ENCODE measurements around the gene OPCML. TPM values are rescaled to one million over a fixed set of nuclear protein-coding genes. Genes with fewer than 3 reads are reported as not detected.
"Not testable (repeated sequence)": the region's sequence is repeated elsewhere in the genome, so short reads cannot be mapped to it uniquely, and the experiment has no call there.

OPCML gene
- total RNA-seq, 1 donor from 2014 or later, result not detected

DNA sequence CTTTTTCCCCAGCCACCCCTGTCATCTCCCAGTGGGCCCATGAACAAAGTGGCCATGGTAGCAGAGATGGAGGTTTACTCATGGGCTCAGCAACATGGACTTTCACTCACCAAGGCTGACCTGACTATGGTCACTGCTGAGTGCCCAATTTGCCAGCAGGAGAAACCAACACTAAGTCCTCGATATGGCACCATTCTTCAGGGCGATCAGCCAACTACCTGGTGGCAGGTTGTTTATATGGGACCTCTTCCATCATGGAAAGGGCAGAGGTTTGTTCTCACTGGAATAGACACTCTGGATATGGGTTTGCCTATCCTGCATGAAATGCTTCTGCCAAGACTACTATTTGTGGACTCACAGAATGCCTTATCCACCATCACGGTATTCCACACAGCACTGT, 1152.8 kb downstream of the OPCML start:
- DNase-seq, result no peak

DNA sequence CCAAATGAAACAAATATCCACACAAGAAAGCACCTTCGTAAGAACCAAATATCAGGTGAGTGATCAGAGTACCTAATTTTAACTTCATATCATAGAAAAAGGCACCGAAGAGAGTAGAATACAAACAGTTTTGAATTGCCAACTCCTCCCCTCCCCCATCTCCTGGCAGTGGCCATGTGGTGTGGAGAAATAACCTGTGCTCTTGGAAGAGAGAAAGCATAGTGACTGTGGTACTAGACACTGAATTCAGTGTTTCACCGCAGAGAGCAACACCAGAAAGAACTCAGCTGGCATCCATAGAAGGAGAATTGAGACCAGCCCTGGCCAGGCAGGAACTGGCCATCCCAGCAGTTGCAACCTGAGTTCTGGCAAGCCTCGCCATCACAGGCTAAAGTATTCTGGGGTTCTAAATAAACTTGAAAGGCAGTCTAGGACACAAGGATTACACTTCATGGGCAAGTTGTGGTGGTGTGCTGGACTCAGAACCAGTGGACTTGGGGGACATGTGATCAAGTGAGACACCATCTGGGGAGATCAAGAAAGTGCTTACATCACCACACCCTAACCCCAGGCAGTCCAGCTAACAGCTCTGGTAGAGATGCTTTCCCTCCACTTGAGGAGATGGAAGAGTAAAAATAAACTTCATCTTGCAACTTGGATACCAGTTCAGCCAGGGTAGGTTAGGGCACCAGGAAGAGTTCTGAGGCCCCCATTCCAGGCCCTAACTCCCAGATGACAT, 1158.7 kb downstream of the OPCML start:
- DNase-seq, result no peak

DNA sequence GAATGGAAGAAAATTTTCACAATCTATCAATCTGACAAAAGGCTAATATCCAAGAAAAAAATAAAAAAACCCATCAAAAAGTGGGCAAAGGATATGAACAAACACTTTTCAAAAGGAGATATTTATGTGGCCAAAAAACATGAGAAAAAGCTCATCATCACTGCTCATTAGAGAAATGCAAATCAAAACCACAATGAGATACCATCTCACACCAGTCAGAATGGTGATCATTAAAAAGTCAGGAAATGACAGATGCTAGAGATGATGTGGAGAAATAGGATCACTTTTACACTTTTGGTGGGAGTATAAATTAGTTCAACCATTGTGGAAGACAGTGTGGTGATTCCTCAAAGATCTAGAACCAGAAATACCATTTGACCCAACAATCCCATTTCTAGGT, 1162.2 kb downstream of the OPCML start:
- DNase-seq, result not testable (repeated sequence)

DNA sequence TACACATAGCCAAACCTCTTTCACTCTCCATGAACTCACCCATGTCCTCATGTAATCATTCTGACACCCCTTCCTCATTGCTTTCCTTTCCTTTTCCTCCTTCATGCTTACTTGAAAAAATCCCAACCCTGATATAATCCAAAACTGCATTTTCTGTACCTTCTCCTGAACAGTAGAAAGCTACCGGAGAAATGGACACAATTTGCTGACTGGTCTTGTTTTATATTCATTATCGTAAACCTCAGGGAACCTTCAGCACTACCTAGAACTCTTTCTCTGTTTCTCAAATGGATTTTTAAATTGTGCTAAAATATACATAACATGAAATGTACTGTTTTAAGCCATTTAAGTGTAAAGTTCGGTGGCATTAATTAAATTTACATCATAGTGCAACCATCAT, 1165.0 kb downstream of the OPCML start:
- no peak for DNase-seq

DNA sequence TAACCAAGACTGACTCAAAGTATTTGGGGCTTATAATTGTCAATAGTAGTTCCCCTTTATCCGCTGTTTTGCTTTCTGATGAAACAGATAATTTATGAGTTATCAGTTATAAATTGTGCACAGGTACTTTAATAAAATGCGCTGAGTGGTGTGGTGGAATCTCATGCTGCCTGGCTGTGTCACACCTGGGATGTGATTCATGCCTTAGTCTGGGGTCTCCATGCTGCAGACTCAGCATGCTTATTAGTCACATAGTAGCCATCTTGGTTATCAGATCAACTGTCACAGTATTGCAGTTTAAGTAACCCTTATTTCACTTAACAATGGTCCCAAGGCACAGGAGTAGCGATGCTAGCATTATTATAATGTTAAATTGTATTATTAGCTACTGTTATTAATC, 1166.7 kb downstream of the OPCML start:
- DNase-seq, result no peak
